ENCODE measurements around the gene REV1.

DNA sequence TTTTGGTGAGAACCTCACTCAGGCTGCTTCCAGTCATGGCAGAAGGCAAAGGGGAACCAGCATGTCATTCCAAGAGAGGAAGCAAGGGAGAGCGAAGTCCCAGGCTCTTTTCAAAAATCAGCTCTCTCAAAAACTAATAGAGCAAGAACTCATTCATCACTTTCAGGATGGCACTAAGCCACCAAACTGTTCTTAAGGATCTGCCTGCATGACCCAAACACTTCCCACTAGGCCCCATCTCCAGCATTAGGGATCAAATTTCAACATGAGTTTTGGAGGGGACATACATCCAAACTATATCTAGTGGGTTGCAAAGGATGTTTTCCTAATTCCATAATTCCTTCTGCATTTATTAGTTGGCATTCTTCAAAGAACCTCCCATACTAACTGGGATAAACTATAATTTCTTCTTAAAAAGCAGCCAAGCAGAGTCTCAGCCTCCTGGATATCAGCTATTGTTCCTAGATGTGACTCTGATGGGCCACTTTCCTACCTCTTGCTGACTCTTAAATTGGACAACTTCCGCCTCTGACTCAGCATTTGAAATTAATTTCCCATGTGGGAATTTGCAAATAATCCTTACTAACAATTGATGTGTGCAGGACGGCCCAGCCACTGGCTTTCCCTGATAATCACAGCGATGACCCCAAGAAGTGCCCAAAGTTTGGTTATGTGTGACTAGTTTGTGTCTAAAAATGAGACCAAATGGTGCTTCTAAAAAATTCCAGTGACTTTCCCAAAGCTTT, 5.5 kb upstream of the REV1 start:
- TF ChIP-seq, protein P1, sequence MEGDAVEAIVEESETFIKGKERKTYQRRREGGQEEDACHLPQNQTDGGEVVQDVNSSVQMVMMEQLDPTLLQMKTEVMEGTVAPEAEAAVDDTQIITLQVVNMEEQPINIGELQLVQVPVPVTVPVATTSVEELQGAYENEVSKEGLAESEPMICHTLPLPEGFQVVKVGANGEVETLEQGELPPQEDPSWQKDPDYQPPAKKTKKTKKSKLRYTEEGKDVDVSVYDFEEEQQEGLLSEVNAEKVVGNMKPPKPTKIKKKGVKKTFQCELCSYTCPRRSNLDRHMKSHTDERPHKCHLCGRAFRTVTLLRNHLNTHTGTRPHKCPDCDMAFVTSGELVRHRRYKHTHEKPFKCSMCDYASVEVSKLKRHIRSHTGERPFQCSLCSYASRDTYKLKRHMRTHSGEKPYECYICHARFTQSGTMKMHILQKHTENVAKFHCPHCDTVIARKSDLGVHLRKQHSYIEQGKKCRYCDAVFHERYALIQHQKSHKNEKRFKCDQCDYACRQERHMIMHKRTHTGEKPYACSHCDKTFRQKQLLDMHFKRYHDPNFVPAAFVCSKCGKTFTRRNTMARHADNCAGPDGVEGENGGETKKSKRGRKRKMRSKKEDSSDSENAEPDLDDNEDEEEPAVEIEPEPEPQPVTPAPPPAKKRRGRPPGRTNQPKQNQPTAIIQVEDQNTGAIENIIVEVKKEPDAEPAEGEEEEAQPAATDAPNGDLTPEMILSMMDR (IDR thresholded peaks at IDR 0.05), result no peak
- TF ChIP-seq POLR2AphosphoS5 (IDR thresholded peaks at IDR 0.05), result no peak
- no peak for TF ChIP-seq POLR2A (IDR thresholded peaks at IDR 0.05)
